Esophagus (tissue), 2 donors: ENCODE results near the gene MN1. TPM values are rescaled to one million over a fixed set of nuclear protein-coding genes. Genes with fewer than 3 reads are reported as not detected.

Source experiments
- H3K27ac ChIP-seq, 2 donors: one replicate each; pipeline ENCODE4 v1.5.1; 2013; ENCODE audit warnings: low read depth in 2 of 2, mild to moderate bottlenecking in 2 of 2, inconsistent platforms in 1 of 2, low read length in 1 of 2, moderate library complexity in 1 of 2
- H3K27me3 ChIP-seq, 2 donors: one replicate each; pipeline ENCODE4 v1.6.1; 2013; ENCODE audit warnings: low read length in 2 of 2, control low read depth in 1 of 2, mild to moderate bottlenecking in 1 of 2; ENCODE audit not compliant: insufficient read depth in 2 of 2, control insufficient read depth in 1 of 2
- H3K36me3 ChIP-seq, 2 donors: one replicate each; pipeline ENCODE4 v1.6.1; 2013; ENCODE audit warnings: low read length in 1 of 2; ENCODE audit not compliant: control insufficient read depth in 2 of 2, insufficient read depth in 2 of 2
- H3K4me1 ChIP-seq, 2 donors: one replicate each; pipeline ENCODE4 v1.6.1; 2013; ENCODE audit warnings: low read length in 1 of 2; ENCODE audit not compliant: control insufficient read depth in 2 of 2, insufficient read depth in 2 of 2
- H3K4me3 ChIP-seq, 2 donors: one replicate each; pipeline ENCODE4 v1.5.1; 2013; ENCODE audit warnings: low read length in 2 of 2, mild to moderate bottlenecking in 2 of 2, low read depth in 1 of 2, moderate library complexity in 1 of 2
- H3K9me3 ChIP-seq, 2 donors: one replicate each; pipeline ENCODE4 v1.6.1; 2013; ENCODE audit warnings: mild to moderate bottlenecking in 2 of 2, low read depth in 1 of 2, low read length in 1 of 2, moderate library complexity in 1 of 2; ENCODE audit not compliant: control insufficient read depth in 2 of 2, insufficient read depth in 1 of 2
- WGBS, 2 donors: extraction: QIAGEN DNeasy Blood & Tissue Kit; methylation state at CpG; one replicate each; pipeline ENCODE4 v1.1.7; 2013; 5-methylcytosine and 5-hydroxymethylcytosine counted together
- polyA plus RNA-seq, 2 donors: library from polyadenylated mRNA; stranded (reverse); fragments of 200-250 nt; gene quantifications; one replicate each; pipeline ENCODE4 v1.2.3, GENCODE V29; 2013
- donor health status: healthy with polysubstance abuse.
- donor health status: Bipolar disorder and iron deficiency.

Gene MN1
- polyA plus RNA-seq, 2 donors, result 0.94 to 1.5 TPM

GRCh38 chr22:27766679-27767078 is 34.9 kb downstream of the MN1 start:
- no peak overlapping the region for H3K27ac ChIP-seq
- H3K4me3 ChIP-seq, result no peak overlapping the region
- no peaks in the 10 kb centered on the region for H3K9me3 ChIP-seq
- H3K4me1 ChIP-seq, result no peaks in the 10 kb centered on the region
- WGBS, 2 donors, result 93 to 100% methylated on average over 3 of the region's 3 CpGs
- no peaks in the 10 kb centered on the region for H3K27me3 ChIP-seq
- no peaks in the 10 kb centered on the region for H3K36me3 ChIP-seq

- no peaks in the 10 kb centered on the region for H3K9me3 ChIP-seq
- H3K4me1 ChIP-seq, result no peaks in the 10 kb centered on the region
- no peak overlapping the region for H3K4me3 ChIP-seq
- no peak overlapping the region for H3K27ac ChIP-seq
- no peaks in the 10 kb centered on the region for H3K27me3 ChIP-seq
- H3K36me3 ChIP-seq, result no peaks in the 10 kb centered on the region
- WGBS, 2 donors, result 87 to 90% methylated on average over 15 of the region's 15 CpGs
Observed at GRCh38 chr22:27765706-27766291, 35.8 kb downstream of the MN1 start.

DNA sequence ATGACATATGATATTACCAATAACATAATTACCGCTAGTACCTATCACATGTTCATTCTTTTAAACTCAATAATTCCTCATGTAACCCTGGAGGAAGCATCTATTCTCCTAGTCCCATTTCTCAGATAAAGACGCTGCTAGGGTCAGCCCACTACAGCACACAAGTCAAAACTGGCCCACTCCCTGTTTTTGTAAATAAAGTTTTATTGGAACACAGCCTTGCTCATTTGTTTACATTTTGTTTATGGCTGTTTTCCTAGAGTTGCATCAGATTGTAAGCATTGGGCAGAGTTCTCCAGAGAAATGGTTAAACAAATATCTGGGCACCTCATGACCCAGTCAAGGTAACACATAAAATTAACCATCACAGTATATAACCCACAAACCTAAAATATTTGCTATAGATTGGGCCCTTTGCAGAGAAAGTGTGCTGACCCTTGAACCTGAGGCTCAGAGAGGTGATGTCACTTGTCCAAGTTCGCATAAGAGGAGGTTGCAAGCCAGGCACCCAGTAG is 36.8 kb downstream of the MN1 start:
- no peak overlapping the region for H3K27ac ChIP-seq
- 87 to 94% methylated on average over 3 of the region's 3 CpGs for WGBS, 2 donors
- no peaks in the 10 kb centered on the region for H3K36me3 ChIP-seq

GRCh38 chr22:27761665-27762064 is 39.9 kb downstream of the MN1 start:
- Histone ChIP-seq H3K36me3 (no peaks in the 10 kb centered on the region), H3K27ac (no peak overlapping the region), H3K4me3 (no peak overlapping the region), H3K9me3 (no peaks in the 10 kb centered on the region), H3K4me1 (no peaks in the 10 kb centered on the region), H3K27me3 (no peaks in the 10 kb centered on the region)
- 74 to 78% methylated on average over 15 of the region's 15 CpGs for WGBS, 2 donors

More for the DNA sequence above, 36.8 kb downstream of the MN1 start:
- Histone ChIP-seq H3K4me1 (no peaks in the 10 kb centered on the region), H3K27me3 (no peaks in the 10 kb centered on the region), H3K4me3 (no peak overlapping the region), H3K9me3 (no peaks in the 10 kb centered on the region)

DNA sequence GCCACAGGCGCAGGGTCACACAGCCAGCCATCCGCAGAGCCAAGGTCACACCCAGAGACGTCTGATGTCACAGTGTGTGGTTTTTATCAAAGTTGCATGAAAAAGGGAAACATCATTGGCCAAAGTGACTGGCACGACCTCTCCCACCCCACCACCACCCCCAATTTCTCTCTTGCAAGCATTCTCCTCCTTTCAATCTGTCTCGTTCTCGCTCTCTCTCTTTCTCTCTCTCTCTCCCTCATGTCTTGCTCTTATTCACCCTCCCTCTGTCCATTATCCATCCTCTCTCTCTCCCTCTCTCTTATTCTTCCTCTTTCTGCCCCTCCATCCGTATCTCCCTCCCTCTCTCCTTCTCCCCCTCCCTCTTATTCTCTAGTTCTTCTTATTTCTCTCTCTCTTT is 40.6 kb downstream of the MN1 start:
- Histone ChIP-seq H3K4me1 (peaks cover 0 to 2% of the 10 kb centered on the region in 2 donors), H3K9me3 (no peaks in the 10 kb centered on the region), H3K4me3 (no peak overlapping the region), H3K36me3 (no peaks in the 10 kb centered on the region), H3K27ac (no peak overlapping the region), H3K27me3 (no peaks in the 10 kb centered on the region)
- 76 to 80% methylated on average over 7 of the region's 7 CpGs for WGBS, 2 donors

DNA sequence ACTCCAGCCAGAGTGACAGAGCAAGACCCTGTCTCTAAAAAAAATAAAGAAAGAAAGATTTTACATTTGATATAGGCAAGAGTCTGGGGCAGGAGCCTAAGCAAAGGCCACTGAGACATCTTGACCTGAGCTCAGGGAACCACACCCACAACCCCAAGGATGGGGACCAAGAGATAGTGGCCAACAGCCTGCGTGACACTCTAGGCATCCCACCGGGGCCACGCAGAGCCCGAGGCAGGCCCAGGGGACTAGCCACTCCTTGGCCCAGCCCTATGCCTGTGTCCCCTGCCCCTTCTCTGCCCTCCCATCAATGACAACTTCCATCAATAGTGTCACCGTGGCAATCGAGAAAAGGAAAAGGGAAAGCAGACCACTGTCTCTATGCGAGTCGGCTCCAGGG is 41.1 kb downstream of the MN1 start:
- Histone ChIP-seq H3K27ac (no peak overlapping the region), H3K36me3 (no peaks in the 10 kb centered on the region), H3K4me1 (peaks cover 0 to 2% of the 10 kb centered on the region in 2 donors), H3K4me3 (no peak overlapping the region), H3K27me3 (no peaks in the 10 kb centered on the region), H3K9me3 (no peaks in the 10 kb centered on the region)
- WGBS, 2 donors, result 83 to 90% methylated on average over 8 of the region's 8 CpGs

DNA sequence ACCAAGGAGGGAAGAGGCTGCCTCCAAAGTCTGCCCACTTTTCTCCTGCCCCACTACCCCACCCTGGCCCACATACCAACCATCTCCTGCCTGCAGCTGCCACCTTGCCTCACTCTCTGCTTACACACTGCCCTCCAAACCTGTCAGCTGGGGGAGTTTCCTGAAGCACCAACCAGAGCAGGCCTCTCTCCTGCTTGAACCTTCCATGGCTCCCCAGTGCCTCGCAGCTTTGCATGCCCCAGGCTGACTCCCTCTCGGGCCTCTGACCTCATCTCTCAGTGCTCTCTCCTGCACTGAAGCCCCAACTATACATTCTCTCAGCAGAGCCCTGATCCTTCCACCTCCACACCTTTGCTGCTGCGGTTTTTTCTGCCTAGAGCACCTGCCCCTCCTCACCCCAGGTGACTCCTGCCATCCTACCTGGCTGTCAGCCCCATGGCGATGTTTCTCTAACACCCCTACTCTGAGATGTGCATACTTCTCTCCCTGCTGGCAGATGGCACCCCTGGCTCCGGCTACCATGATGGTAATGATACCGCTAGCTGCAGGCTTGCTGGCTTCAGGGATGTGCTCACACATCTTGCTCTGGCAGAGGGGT is 43.5 kb downstream of the MN1 start:
- no peaks in the 10 kb centered on the region for H3K27me3 ChIP-seq
- no peaks in the 10 kb centered on the region for H3K36me3 ChIP-seq
- peak overlapping the region; percentile 31 to 35 for H3K27ac ChIP-seq
- peaks cover 0 to 12% of the 10 kb centered on the region in 2 donors for H3K4me1 ChIP-seq
- WGBS, 2 donors, result 78 to 81% methylated on average over 6 of the region's 6 CpGs
- no peak overlapping the region for H3K4me3 ChIP-seq
- H3K9me3 ChIP-seq, result no peaks in the 10 kb centered on the region

GRCh38 chr22:27756212-27756660 is 45.3 kb downstream of the MN1 start:
- Histone ChIP-seq H3K36me3 (no peaks in the 10 kb centered on the region), H3K27ac (no peak overlapping the region), H3K4me1 (peaks cover 3 to 20% of the 10 kb centered on the region in 2 donors), H3K9me3 (no peaks in the 10 kb centered on the region), H3K27me3 (no peaks in the 10 kb centered on the region), H3K4me3 (no peak overlapping the region)
- 85 to 88% methylated on average over 16 of the region's 16 CpGs for WGBS, 2 donors

- H3K4me3 ChIP-seq, result no peak overlapping the region
- no peaks in the 10 kb centered on the region for H3K27me3 ChIP-seq
- H3K4me1 ChIP-seq, result peaks cover 3 to 24% of the 10 kb centered on the region in 2 donors
- WGBS, 2 donors, result 54 to 71% methylated on average over 19 of the region's 19 CpGs
- no peaks in the 10 kb centered on the region for H3K9me3 ChIP-seq
- H3K36me3 ChIP-seq, result no peaks in the 10 kb centered on the region
- peak overlapping the region in 1 of 2 donors; percentile 8 for H3K27ac ChIP-seq
Observed at GRCh38 chr22:27755521-27756211, 45.9 kb downstream of the MN1 start.
